ENCODE data around the gene WNK3.

Gene WNK3

GRCh38 chrX:54292755-54293154 lies 65.1 kb downstream of the WNK3 start:
- ChIA-PET CTCF (no interaction called here), POLR2A (no interaction called here)
- DNase-seq (ENCODE audit: extremely low spot score), result no peak
- TF ChIP-seq ZNF384 (IDR thresholded peaks at IDR 0.05) (no peak), SP1 (IDR thresholded peaks at IDR 0.05) (no peak), FOXM1 (IDR thresholded peaks at IDR 0.05; ENCODE audit: borderline replicate concordance) (no peak), PKNOX1 (IDR thresholded peaks at IDR 0.05) (no peak), ARNT (IDR thresholded peaks at IDR 0.05) (no peak)

- no peak for DNase-seq (ENCODE audit: extremely low spot score)
- ChIA-PET POLR2A (no interaction called here), CTCF (interaction anchor here (0.7 kb wide), 1 partner anchor 115 kb away, joined by 3 read pairs; no protein-coding TSS in a partner anchor)
- TF ChIP-seq BHLHE40 (IDR thresholded peaks at IDR 0.05; ENCODE audit: borderline replicate concordance), result no peak
- no peak for TF ChIP-seq CTBP1 (IDR thresholded peaks at IDR 0.05; ENCODE audit: borderline replicate concordance)
- TF ChIP-seq NFRKB (IDR thresholded peaks at IDR 0.05), result no peak
- no peak for TF ChIP-seq ARNT (IDR thresholded peaks at IDR 0.05)
- TF ChIP-seq SP1 (IDR thresholded peaks at IDR 0.05), result no peak
- no peak for TF ChIP-seq PKNOX1 (IDR thresholded peaks at IDR 0.05)
- no peak for TF ChIP-seq FOXK2 (IDR thresholded peaks at IDR 0.05)
Observed at GRCh38 chrX:54291758-54292157, 66.1 kb downstream of the WNK3 start.

GRCh38 chrX:54288968-54289367 lies 68.9 kb downstream of the WNK3 start:
- DNase-seq (ENCODE audit: extremely low spot score), result no peak
- CTCF ChIA-PET, result no interaction called here
- no peak for TF ChIP-seq BHLHE40 (IDR thresholded peaks at IDR 0.05; ENCODE audit: borderline replicate concordance)
- no peak for TF ChIP-seq SP1 (IDR thresholded peaks at IDR 0.05)
- TF ChIP-seq PKNOX1 (IDR thresholded peaks at IDR 0.05), result no peak
- TF ChIP-seq FOXM1 (IDR thresholded peaks at IDR 0.05; ENCODE audit: borderline replicate concordance), result no peak
- no peak for TF ChIP-seq L3MBTL2 (conservative IDR thresholded peaks at IDR 0.05)
- no peak for TF ChIP-seq NFRKB (IDR thresholded peaks at IDR 0.05)
- no peak for TF ChIP-seq LEF1 (IDR thresholded peaks at IDR 0.05; ENCODE audit: borderline replicate concordance)
- POLR2A ChIA-PET, result no interaction called here

- TF ChIP-seq FOXK2 (IDR thresholded peaks at IDR 0.05) (no peak), ARNT (IDR thresholded peaks at IDR 0.05) (no peak), ZNF384 (IDR thresholded peaks at IDR 0.05) (no peak), LEF1 (IDR thresholded peaks at IDR 0.05; ENCODE audit: borderline replicate concordance) (no peak), FOXA1 (IDR thresholded peaks at IDR 0.05) (no peak), FOXM1 (IDR thresholded peaks at IDR 0.05; ENCODE audit: borderline replicate concordance) (no peak), BHLHE40 (IDR thresholded peaks at IDR 0.05; ENCODE audit: borderline replicate concordance) (no peak), SP1 (IDR thresholded peaks at IDR 0.05) (no peak), L3MBTL2 (conservative IDR thresholded peaks at IDR 0.05) (no peak), SUZ12 (IDR thresholded peaks at IDR 0.05) (no peak), ELF4 (IDR thresholded peaks at IDR 0.05) (no peak), TARDBP (IDR thresholded peaks at IDR 0.05) (no peak), NFRKB (IDR thresholded peaks at IDR 0.05) (no peak)
- POLR2A ChIA-PET, result no interaction called here
- CTCF ChIA-PET, result no interaction called here
- no peak for DNase-seq (ENCODE audit: extremely low spot score)
Observed at GRCh38 chrX:54288277-54288676, 69.6 kb downstream of the WNK3 start.

- no peak for DNase-seq (ENCODE audit: extremely low spot score)
- ChIA-PET CTCF (no interaction called here), POLR2A (no interaction called here)
- TF ChIP-seq ELF4 (IDR thresholded peaks at IDR 0.05), result no peak
- TF ChIP-seq HDGF (IDR thresholded peaks at IDR 0.05; ENCODE audit: borderline replicate concordance), result no peak
- no peak for TF ChIP-seq TARDBP (IDR thresholded peaks at IDR 0.05)
- no peak for TF ChIP-seq SP1 (IDR thresholded peaks at IDR 0.05)
- no peak for TF ChIP-seq CTBP1 (IDR thresholded peaks at IDR 0.05; ENCODE audit: borderline replicate concordance)
- TF ChIP-seq BHLHE40 (IDR thresholded peaks at IDR 0.05; ENCODE audit: borderline replicate concordance), result no peak
- TF ChIP-seq L3MBTL2 (conservative IDR thresholded peaks at IDR 0.05), result no peak
- TF ChIP-seq SUZ12 (IDR thresholded peaks at IDR 0.05), result no peak
- TF ChIP-seq NFRKB (IDR thresholded peaks at IDR 0.05), result no peak
Observed at GRCh38 chrX:54281676-54282075, 76.2 kb downstream of the WNK3 start.

- CTCF ChIA-PET, result no interaction called here
- TF ChIP-seq L3MBTL2 (conservative IDR thresholded peaks at IDR 0.05), result no peak
- TF ChIP-seq ARNT (IDR thresholded peaks at IDR 0.05), result no peak
- DNase-seq (ENCODE audit: extremely low spot score), result no peak
- POLR2A ChIA-PET, result no interaction called here
Observed at GRCh38 chrX:54280466-54280865, 77.4 kb downstream of the WNK3 start.

- CTCF ChIA-PET, result no interaction called here
- no peak for DNase-seq (ENCODE audit: extremely low spot score)
- POLR2A ChIA-PET, result no interaction called here
- no peak for TF ChIP-seq L3MBTL2 (conservative IDR thresholded peaks at IDR 0.05)
- no peak for TF ChIP-seq CTBP1 (IDR thresholded peaks at IDR 0.05; ENCODE audit: borderline replicate concordance)
- TF ChIP-seq PKNOX1 (IDR thresholded peaks at IDR 0.05), result no peak
- no peak for TF ChIP-seq BHLHE40 (IDR thresholded peaks at IDR 0.05; ENCODE audit: borderline replicate concordance)
- no peak for TF ChIP-seq HDGF (IDR thresholded peaks at IDR 0.05; ENCODE audit: borderline replicate concordance)
- no peak for TF ChIP-seq SP1 (IDR thresholded peaks at IDR 0.05)
- no peak for TF ChIP-seq LEF1 (IDR thresholded peaks at IDR 0.05; ENCODE audit: borderline replicate concordance)
- TF ChIP-seq SUZ12 (IDR thresholded peaks at IDR 0.05), result no peak
Observed at GRCh38 chrX:54271664-54272063, 86.2 kb downstream of the WNK3 start.
